Measurements from ENCODE around the gene SHF.

GRCh38 chr15:45164914-45165313, 22.9 kb downstream of the SHF start:
- no peak for TF ChIP-seq CTCF (IDR thresholded peaks at IDR 0.05)
- no peak for TF ChIP-seq POLR2A (IDR thresholded peaks at IDR 0.05)
